NB4 (cell line): Measurements from ENCODE around the gene LILRA1.

ENCODE experiments used
- DNase-seq: peaks from one replicate; pipeline ENCODE4 v3.0.0; 2010; ENCODE audit warnings: low read depth
- H3K4me3 ChIP-seq: one replicate; pipeline ENCODE4 v1.5.1; 2011; ENCODE audit warnings: mild to moderate bottlenecking, low read depth, low read length, moderate library complexity
- MYC ChIP-seq: IDR thresholded peaks from 2 replicates; pipeline ENCODE4 v1.6.1; 2011; ENCODE audit warnings: low read depth, low read length
- POLR2A ChIP-seq: IDR thresholded peaks from 2 replicates; pipeline ENCODE4 v1.6.1; 2011; ENCODE audit warnings: mild to moderate bottlenecking; ENCODE audit not compliant: insufficient read length; ENCODE audit errors: extremely low read depth
- TF ChIP-seq, protein P1 (sequence below): IDR thresholded peaks from one replicate; pipeline ENCODE4 v1.5.1; 2012; ENCODE audit warnings: low read depth, low read length
- TF ChIP-seq, protein P2 (sequence below): IDR thresholded peaks from 2 replicates; pipeline ENCODE4 v1.6.1; 2011; ENCODE audit warnings: low read depth, low read length

Gene LILRA1

DNA sequence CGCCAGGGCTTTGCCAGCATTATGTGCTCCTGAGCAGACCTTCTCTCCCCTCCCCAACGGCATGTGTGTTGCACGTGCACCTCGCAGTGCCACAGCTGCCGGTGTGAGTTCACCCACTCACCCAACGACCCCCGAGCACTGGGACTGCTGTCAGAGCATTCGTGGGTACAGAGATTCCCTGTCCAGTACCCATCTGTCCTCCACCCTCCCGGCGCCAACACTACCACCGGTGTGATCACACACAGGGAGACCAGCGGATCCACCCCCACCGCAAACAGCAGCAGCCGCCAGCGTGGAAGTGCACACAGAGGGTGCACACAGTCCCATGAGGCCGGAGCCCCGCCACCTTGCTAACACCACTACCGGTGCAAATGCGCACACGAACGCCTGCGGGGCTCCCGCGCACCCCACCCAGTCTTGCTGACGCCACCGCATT lies 15.9 kb downstream of the LILRA1 start:
- no peak overlapping the region for H3K4me3 ChIP-seq
- DNase-seq, result no peak
- TF ChIP-seq, protein P1, sequence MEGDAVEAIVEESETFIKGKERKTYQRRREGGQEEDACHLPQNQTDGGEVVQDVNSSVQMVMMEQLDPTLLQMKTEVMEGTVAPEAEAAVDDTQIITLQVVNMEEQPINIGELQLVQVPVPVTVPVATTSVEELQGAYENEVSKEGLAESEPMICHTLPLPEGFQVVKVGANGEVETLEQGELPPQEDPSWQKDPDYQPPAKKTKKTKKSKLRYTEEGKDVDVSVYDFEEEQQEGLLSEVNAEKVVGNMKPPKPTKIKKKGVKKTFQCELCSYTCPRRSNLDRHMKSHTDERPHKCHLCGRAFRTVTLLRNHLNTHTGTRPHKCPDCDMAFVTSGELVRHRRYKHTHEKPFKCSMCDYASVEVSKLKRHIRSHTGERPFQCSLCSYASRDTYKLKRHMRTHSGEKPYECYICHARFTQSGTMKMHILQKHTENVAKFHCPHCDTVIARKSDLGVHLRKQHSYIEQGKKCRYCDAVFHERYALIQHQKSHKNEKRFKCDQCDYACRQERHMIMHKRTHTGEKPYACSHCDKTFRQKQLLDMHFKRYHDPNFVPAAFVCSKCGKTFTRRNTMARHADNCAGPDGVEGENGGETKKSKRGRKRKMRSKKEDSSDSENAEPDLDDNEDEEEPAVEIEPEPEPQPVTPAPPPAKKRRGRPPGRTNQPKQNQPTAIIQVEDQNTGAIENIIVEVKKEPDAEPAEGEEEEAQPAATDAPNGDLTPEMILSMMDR, result no peak
- TF ChIP-seq, protein P2, sequence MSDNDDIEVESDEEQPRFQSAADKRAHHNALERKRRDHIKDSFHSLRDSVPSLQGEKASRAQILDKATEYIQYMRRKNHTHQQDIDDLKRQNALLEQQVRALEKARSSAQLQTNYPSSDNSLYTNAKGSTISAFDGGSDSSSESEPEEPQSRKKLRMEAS, result no peak
- no peak for TF ChIP-seq POLR2A
- TF ChIP-seq MYC, result no peak

GRCh38 chr19:54612428-54612827 lies 19.0 kb downstream of the LILRA1 start:
- H3K4me3 ChIP-seq, result no peak overlapping the region
- no peak for TF ChIP-seq MYC
- TF ChIP-seq, protein P2, result no peak
- TF ChIP-seq, protein P1, result no peak
- no peak for TF ChIP-seq POLR2A
- DNase-seq, result no peak

GRCh38 chr19:54614726-54615125 lies 21.3 kb downstream of the LILRA1 start:
- TF ChIP-seq POLR2A (no peak), MYC (no peak)
- TF ChIP-seq, protein P1, result no peak
- TF ChIP-seq, protein P2, result no peak
- no peak overlapping the region for H3K4me3 ChIP-seq
- no peak for DNase-seq

- DNase-seq, result no peak
- H3K4me3 ChIP-seq, result no peak overlapping the region
- TF ChIP-seq MYC (no peak), POLR2A (no peak)
- TF ChIP-seq, protein P2, result no peak
- TF ChIP-seq, protein P1, result no peak
These were observed 22.6 kb downstream of the LILRA1 start for GRCh38 chr19:54616057-54616456.

- H3K4me3 ChIP-seq, result no peak overlapping the region
- TF ChIP-seq, protein P2, result no peak
- no peak for DNase-seq
These were observed 23.6 kb downstream of the LILRA1 start for GRCh38 chr19:54616821-54617560.

DNA sequence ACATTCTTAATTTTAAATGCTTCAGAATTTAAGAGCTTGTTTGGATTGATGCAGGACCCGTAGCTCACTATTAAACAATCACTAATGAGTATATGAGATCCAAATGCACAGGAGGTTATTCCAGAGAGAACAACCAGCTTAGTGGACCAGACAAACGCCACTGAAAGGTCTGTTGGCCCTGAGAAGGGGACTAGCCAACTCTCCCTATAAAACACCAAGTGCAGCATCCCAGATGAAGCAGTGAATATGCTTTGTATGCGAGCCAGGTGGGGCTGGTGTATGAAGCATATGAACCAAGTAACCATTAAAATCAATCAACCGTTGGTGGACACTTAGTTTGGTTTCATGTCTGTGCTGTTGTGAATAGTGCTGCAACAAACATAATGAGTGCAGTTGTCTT lies 27.0 kb downstream of the LILRA1 start:
- DNase-seq, result no peak
- TF ChIP-seq, protein P2, result no peak
- TF ChIP-seq POLR2A (no peak), MYC (no peak)
- TF ChIP-seq, protein P1, result no peak
- H3K4me3 ChIP-seq, result no peak overlapping the region
